Measurements from ENCODE around the gene KLF13. TPM values are rescaled to one million over a fixed set of nuclear protein-coding genes. Genes with fewer than 3 reads are reported as not detected.

KLF13 gene
- polyA plus RNA-seq (2011; rRNA removed), result 53.5 and 67.0 TPM in 2 replicates
- 15.0 and 19.2 TPM in 2 replicates for polyA plus RNA-seq (2012; cell fraction: cytosol; rRNA removed)
- 14.2 and 14.3 TPM in 2 replicates for polyA plus RNA-seq (2012; cell fraction: nucleus; rRNA removed)
- polyA plus RNA-seq (2017; fragmentation: RNase III; extraction: RNeasy Plus Mini Kit Qiagen cat#74134 plus additional on column Dnase treatment), result 42.7 to 53.5 TPM (median 52.5 TPM) in 3 replicates
- polyA minus RNA-seq (2011; rRNA and poly(A)+ RNA removed), result 38.8 and 42.3 TPM in 2 replicates

- H3K27ac ChIP-seq, result peak within 1 kb of the TSS; percentile 94
- peak; percentile 72 to 87 for ATAC-seq
- ChIA-PET CTCF (interaction anchor here (0.6 to 3.7 kb wide), 12 partner anchors 14 to 707 kb away, joined by 3 to 18 read pairs (median 4); no protein-coding TSS in a partner anchor), POLR2A (interaction anchor here (0.6 to 2.0 kb wide), 18 partner anchors 9 to 574 kb away, joined by 3 to 41 read pairs (median 4); no protein-coding TSS in a partner anchor)
- WGBS (ENCODE audit: missing lambda C conversion rate), result 2% methylated on average over 11 of the region's 99 CpGs
- peaks cover 2% of the 10 kb centered on the region; the same call in 1 of the 3 replicates for H3K9me3 ChIP-seq
- DNase-seq (ENCODE audit: low read depth in 1 of 2, low spot score in 1 of 2), result peak; percentile 98 to 99
- H3K4me3 ChIP-seq, result peak within 1 kb of the TSS; percentile 71
- H3K4me2 ChIP-seq, result peak within 1 kb of the TSS; percentile 96
- no peak for FAIRE-seq
- TF ChIP-seq PHF8 (IDR thresholded peaks at IDR 0.05; ENCODE audit: borderline replicate concordance, low read depth) (peak; percentile 42), BCL3 (IDR thresholded peaks at IDR 0.05) (peak; percentile 38; the same call in 1 of the 3 replicates), TFCP2L1 (CRISPR knock-in tag; IDR thresholded peaks at IDR 0.05) (no peak), TP53 (CRISPR knock-in tag; IDR thresholded peaks at IDR 0.05) (peak; percentile 57; the same call in 1 of the 2 replicates), CBX2 (IDR thresholded peaks at IDR 0.05; ENCODE audit: borderline replicate concordance, low read depth) (no peak), USF2 (IDR thresholded peaks at IDR 0.05) (peak; percentile 26; the same call in 1 of the 2 replicates), SMC3 (IDR thresholded peaks at IDR 0.05) (0 out of 3 replicates have a peak, but pooled peaks have one; percentile 23), FOSL2 (IDR thresholded peaks at IDR 0.05) (no peak), FOSL2 (CRISPR knock-in tag; IDR thresholded peaks at IDR 0.05) (peak; percentile 32; the same call in 1 of the 2 replicates), GATA3 (IDR thresholded peaks at IDR 0.05; ENCODE audit: borderline replicate concordance) (peak; percentile 27; the same call in 1 of the 2 replicates), CTCF (IDR thresholded peaks at IDR 0.05) (no peak), PBX3 (IDR thresholded peaks at IDR 0.05) (peak; percentile 11; the same call in 1 of the 2 replicates), CHD2 (IDR thresholded peaks at IDR 0.05; ENCODE audit: low read length, partially characterized antibody) (peak; percentile 16), JUN (IDR thresholded peaks at IDR 0.05) (peak; percentile 73 to 91; a peak in 4 of 5 replicates), RARB (CRISPR knock-in tag; IDR thresholded peaks at IDR 0.05) (no peak), NPAS2 (CRISPR knock-in tag; IDR thresholded peaks at IDR 0.05; ENCODE audit: borderline replicate concordance) (0 out of 2 replicates have a peak, but pooled peaks have one; percentile 11)
- peaks cover 24% of the 10 kb centered on the region for H3K4me1 ChIP-seq
Measured at GRCh38 chr15:31326156-31326874, at the start of gene KLF13. Gene KLF13 (plus strand): TSS chr15:31326835. CDS start chr15:31327213, 378 bp downstream.

GRCh38 chr15:31277335-31278060 is 49.1 kb upstream of the KLF13 start:
- ATAC-seq (no peak), FAIRE-seq (peak; percentile 28), DNase-seq (ENCODE audit: low read depth in 1 of 2, low spot score in 1 of 2) (no peak)
- WGBS (ENCODE audit: missing lambda C conversion rate), result 88% methylated on average over 4 of the region's 4 CpGs
- H3K4me1 ChIP-seq, result no peaks in the 10 kb centered on the region
- no peak overlapping the region for H3K4me3 ChIP-seq
- H3K27ac ChIP-seq, result no peak overlapping the region
- H3K4me2 ChIP-seq, result no peak overlapping the region
- POLR2A ChIA-PET, result no interaction called here
- no peaks in the 10 kb centered on the region for H3K9me3 ChIP-seq
- TF ChIP-seq HOXB13 (CRISPR knock-in tag; IDR thresholded peaks at IDR 0.05; ENCODE audit: low read depth), result no peak
- TF ChIP-seq BHLHE40 (IDR thresholded peaks at IDR 0.05; ENCODE audit: low read depth, low read length), result no peak
- no peak for TF ChIP-seq ELK1 (IDR thresholded peaks at IDR 0.05; ENCODE audit: low read depth, low read length)
- TF ChIP-seq NPAS2 (CRISPR knock-in tag; IDR thresholded peaks at IDR 0.05; ENCODE audit: borderline replicate concordance), result no peak
- TF ChIP-seq GATA3 (IDR thresholded peaks at IDR 0.05; ENCODE audit: borderline replicate concordance), result no peak
- TF ChIP-seq MAFK (IDR thresholded peaks at IDR 0.05; ENCODE audit: partially characterized antibody), result no peak
- no peak for TF ChIP-seq HDAC2 (IDR thresholded peaks at IDR 0.05)
- TF ChIP-seq HOXB5 (CRISPR knock-in tag; IDR thresholded peaks at IDR 0.05), result no peak
- no peak for TF ChIP-seq HMGXB4 (CRISPR knock-in tag; IDR thresholded peaks at IDR 0.05; ENCODE audit: borderline replicate concordance)
- no peak for TF ChIP-seq ZSCAN20 (CRISPR knock-in tag; IDR thresholded peaks at IDR 0.05)
- CTCF ChIA-PET, result no interaction called here

Data from A549 (cell line).